ENCODE measurements around the gene TUBB4A. TPM values are rescaled to one million over a fixed set of nuclear protein-coding genes. Genes with fewer than 3 reads are reported as not detected.

Gene TUBB4A
- polyA plus RNA-seq, 2 of the 4 experiments (the other 2 are of a cell fraction): 2.2 to 15.4 TPM

DNA sequence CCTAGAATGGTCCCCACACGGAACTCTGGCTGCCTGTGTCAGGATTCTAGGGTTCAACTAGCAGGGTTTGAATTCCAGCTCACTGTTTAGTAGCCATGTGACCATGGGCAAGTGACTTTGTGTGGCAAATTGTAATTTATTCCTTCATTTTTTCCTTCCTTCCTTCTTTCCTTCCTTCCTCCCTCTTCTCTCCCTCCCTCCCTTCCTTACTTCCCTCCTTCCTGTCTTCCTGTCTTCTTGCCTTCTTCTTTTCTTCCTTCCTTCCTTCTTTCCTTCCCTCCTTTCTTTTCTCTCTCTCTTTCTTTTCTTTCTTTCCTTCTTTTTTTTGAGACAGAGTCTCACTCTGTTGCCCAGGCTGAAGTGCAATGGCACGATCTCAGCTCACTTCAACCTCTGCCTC, 12.0 kb downstream of the TUBB4A start:
- POLR2A ChIA-PET: no interaction called here
- Histone ChIP-seq H3K4me2 (no peak overlapping the region), H3K4me1 (no peaks in the 10 kb centered on the region), H3K4me3 (no peak overlapping the region), H3K9me3 (0 out of 3 replicates have a peak, but pooled peaks cover 4% of the 10 kb centered on the region), H3K27ac (no peak overlapping the region)
- ATAC-seq (no peak), FAIRE-seq (no peak), DNase-seq (ENCODE audit: low read depth in 1 of 2, low spot score in 1 of 2) (no peak)
- TF ChIP-seq NR3C1 (IDR thresholded peaks at IDR 0.05) (no peak), MAFK (IDR thresholded peaks at IDR 0.05; ENCODE audit: partially characterized antibody) (no peak), HOXB13 (CRISPR knock-in tag; IDR thresholded peaks at IDR 0.05; ENCODE audit: low read depth) (no peak), KDM1A (IDR thresholded peaks at IDR 0.05; ENCODE audit: low read depth) (no peak), NPAS2 (CRISPR knock-in tag; IDR thresholded peaks at IDR 0.05; ENCODE audit: borderline replicate concordance) (no peak)
- CTCF ChIA-PET: interaction anchor here (1.9 kb wide), 1 partner anchor 15 kb away, joined by 10 read pairs; no protein-coding TSS in a partner anchor
- WGBS (ENCODE audit: missing lambda C conversion rate): 5% methylated on average over 2 of the region's 2 CpGs

DNA sequence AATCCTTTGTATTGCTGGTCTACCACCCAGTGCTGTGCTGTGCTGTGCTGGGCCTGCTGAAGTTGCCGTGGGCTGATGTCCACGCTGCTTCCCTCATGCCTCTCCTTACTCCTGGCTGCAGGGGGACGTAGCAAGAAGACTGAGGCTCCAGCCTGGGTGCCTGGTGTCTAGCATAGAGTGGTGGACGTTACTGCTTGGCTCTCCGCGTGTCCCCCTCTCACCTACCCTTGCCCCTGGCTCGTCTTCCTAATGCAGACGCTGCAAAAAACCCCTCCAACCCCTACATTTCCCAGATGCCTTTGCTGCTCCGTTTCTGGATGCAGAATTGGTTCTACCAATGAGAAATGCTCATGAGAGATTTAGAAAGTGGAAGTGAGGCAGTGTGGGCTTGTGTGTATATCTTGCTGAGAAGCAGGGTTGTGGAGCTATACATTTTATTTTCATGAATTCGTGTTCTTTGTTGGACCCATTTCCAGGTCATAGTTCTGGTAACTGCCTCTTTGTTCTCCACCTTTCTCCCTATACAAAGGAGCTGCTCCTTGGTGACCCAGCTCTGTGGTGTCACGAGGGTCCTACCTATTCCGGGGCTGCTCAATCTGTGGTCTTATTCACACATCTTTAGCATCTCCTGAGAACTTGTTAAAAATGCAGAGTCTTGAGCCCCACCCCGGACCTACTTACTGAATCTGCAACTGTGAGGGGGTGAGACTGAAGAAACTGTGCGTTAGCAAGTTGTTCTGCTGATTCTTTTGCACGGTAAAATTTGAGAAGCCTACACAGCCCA, 12.6 kb downstream of the TUBB4A start:
- TF ChIP-seq FOSL2 (IDR thresholded peaks at IDR 0.05): no peak
- TF ChIP-seq FOSL2 (CRISPR knock-in tag; IDR thresholded peaks at IDR 0.05): no peak
- no peak for TF ChIP-seq HMGXB4 (CRISPR knock-in tag; IDR thresholded peaks at IDR 0.05; ENCODE audit: borderline replicate concordance)
- TF ChIP-seq ESRRA (IDR thresholded peaks at IDR 0.05; ENCODE audit: borderline replicate concordance, low read length): no peak
- no peak for TF ChIP-seq BCL3 (IDR thresholded peaks at IDR 0.05)
- TF ChIP-seq RNF2 (IDR thresholded peaks at IDR 0.05; ENCODE audit: borderline replicate concordance, low read depth): no peak
- no peak for TF ChIP-seq NR3C1 (IDR thresholded peaks at IDR 0.05)
- TF ChIP-seq HEYL (CRISPR knock-in tag; IDR thresholded peaks at IDR 0.05): no peak
- no peak for TF ChIP-seq CHD4 (IDR thresholded peaks at IDR 0.05; ENCODE audit: borderline replicate concordance)
- no peak for TF ChIP-seq ZFP36 (IDR thresholded peaks at IDR 0.05; ENCODE audit: borderline replicate concordance, partially characterized antibody)
- no peak for TF ChIP-seq MYC (IDR thresholded peaks at IDR 0.05; ENCODE audit: borderline replicate concordance, low read length)
- ChIA-PET CTCF (no interaction called here), POLR2A (no interaction called here)
- Histone ChIP-seq H3K4me2 (peak overlapping the region; percentile 21; the same call in 1 of the 3 replicates), H3K4me3 (no peak overlapping the region), H3K9me3 (0 out of 3 replicates have a peak, but pooled peaks cover 4% of the 10 kb centered on the region), H3K4me1 (no peaks in the 10 kb centered on the region), H3K27ac (no peak overlapping the region)
- 45% methylated on average over 15 of the region's 15 CpGs for WGBS (ENCODE audit: missing lambda C conversion rate)
- DNase-seq (ENCODE audit: low read depth in 1 of 2, low spot score in 1 of 2): no peak
- no peak for FAIRE-seq
- ATAC-seq: no peak; a peak in 1 of 6 replicates

- no peak for ATAC-seq
- no peak overlapping the region for H3K4me2 ChIP-seq
- CTCF ChIA-PET: interaction anchor here (0.8 to 2.3 kb wide), 2 partner anchors 13 to 379 kb away, joined by 3 to 5 read pairs; no protein-coding TSS in a partner anchor
- no peak overlapping the region for H3K27ac ChIP-seq
- no peak overlapping the region for H3K4me3 ChIP-seq
- FAIRE-seq: no peak
- no peak for DNase-seq (ENCODE audit: low read depth in 1 of 2, low spot score in 1 of 2)
- H3K9me3 ChIP-seq: no peaks in the 10 kb centered on the region
- TF ChIP-seq, protein P1, sequence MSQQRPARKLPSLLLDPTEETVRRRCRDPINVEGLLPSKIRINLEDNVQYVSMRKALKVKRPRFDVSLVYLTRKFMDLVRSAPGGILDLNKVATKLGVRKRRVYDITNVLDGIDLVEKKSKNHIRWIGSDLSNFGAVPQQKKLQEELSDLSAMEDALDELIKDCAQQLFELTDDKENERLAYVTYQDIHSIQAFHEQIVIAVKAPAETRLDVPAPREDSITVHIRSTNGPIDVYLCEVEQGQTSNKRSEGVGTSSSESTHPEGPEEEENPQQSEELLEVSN (IDR thresholded peaks at IDR 0.05; ENCODE audit: borderline replicate concordance, low read depth): no peak
- TF ChIP-seq EHMT2 (IDR thresholded peaks at IDR 0.05; ENCODE audit: low read depth) (no peak), FOXS1 (CRISPR knock-in tag; IDR thresholded peaks at IDR 0.05) (no peak), ZNF302 (CRISPR knock-in tag; IDR thresholded peaks at IDR 0.05) (no peak), CEBPB (IDR thresholded peaks at IDR 0.05) (no peak), MYC (IDR thresholded peaks at IDR 0.05; ENCODE audit: borderline replicate concordance, low read length) (no peak), HES2 (IDR thresholded peaks at IDR 0.05) (no peak), GATA3 (IDR thresholded peaks at IDR 0.05; ENCODE audit: borderline replicate concordance) (no peak), MAZ (IDR thresholded peaks at IDR 0.05; ENCODE audit: borderline replicate concordance, low read depth, low read length) (no peak)
- no peaks in the 10 kb centered on the region for H3K4me1 ChIP-seq
- WGBS (ENCODE audit: missing lambda C conversion rate): 87% methylated on average over 7 of the region's 7 CpGs
- POLR2A ChIA-PET: no interaction called here
These were observed 17.3 kb downstream of the TUBB4A start for GRCh38 chr19:6484831-6485230.

All from A549 (cell line).